WERI-Rb-1 (cell line): ENCODE measurements around the gene GTPBP2.
A peak's percentile ranks its signal among the peaks of the same experiment; 100 is the strongest.

Experiments used
- DNase-seq: peaks from one replicate; pipeline ENCODE4 v3.0.0-alpha.2; 2020
- H3K27ac ChIP-seq: fragments of 250-450 bp; sonication (Bioruptor Pico); 2 replicates; pipeline ENCODE4 v1.5.1; 2020; ENCODE audit warnings: mild to moderate bottlenecking, moderate library complexity
- H3K27me3 ChIP-seq: fragments of 250-450 bp; sonication (Bioruptor Pico); 2 replicates; pipeline ENCODE4 v1.5.1; 2021; ENCODE audit warnings: mild to moderate bottlenecking, low read depth, moderate library complexity; ENCODE audit not compliant: insufficient read depth, severe bottlenecking
- H3K36me3 ChIP-seq: fragments of 250-450 bp; sonication (Bioruptor Pico); 2 replicates; pipeline ENCODE4 v1.5.1; 2020; ENCODE audit warnings: mild to moderate bottlenecking, moderate library complexity
- H3K4me3 ChIP-seq: 2 replicates; pipeline ENCODE4 v1.5.1; 2011; ENCODE audit warnings: low read depth, mild to moderate bottlenecking, control low read depth, low read length
- H3K9me3 ChIP-seq: fragments of 250-450 bp; sonication (Bioruptor Pico); 2 replicates; pipeline ENCODE4 v1.5.1; 2021; ENCODE audit warnings: mild to moderate bottlenecking, moderate library complexity; ENCODE audit not compliant: severe bottlenecking
- TF ChIP-seq, protein P1 (sequence below): IDR thresholded peaks from 2 replicates; pipeline ENCODE4 v1.5.1; 2011; ENCODE audit warnings: low read depth, mild to moderate bottlenecking, control low read depth, inconsistent platforms, low read length

Gene GTPBP2

GRCh38 chr6:43628393-43629103 lies 516 bp downstream of the GTPBP2 start:
- Histone ChIP-seq H3K36me3 (peaks cover 45% of the 10 kb centered on the region), H3K27ac (peak overlapping the region; percentile 99), H3K9me3 (no peaks in the 10 kb centered on the region), H3K4me3 (peak overlapping the region; percentile 87), H3K27me3 (no peaks in the 10 kb centered on the region)
- TF ChIP-seq, protein P1, sequence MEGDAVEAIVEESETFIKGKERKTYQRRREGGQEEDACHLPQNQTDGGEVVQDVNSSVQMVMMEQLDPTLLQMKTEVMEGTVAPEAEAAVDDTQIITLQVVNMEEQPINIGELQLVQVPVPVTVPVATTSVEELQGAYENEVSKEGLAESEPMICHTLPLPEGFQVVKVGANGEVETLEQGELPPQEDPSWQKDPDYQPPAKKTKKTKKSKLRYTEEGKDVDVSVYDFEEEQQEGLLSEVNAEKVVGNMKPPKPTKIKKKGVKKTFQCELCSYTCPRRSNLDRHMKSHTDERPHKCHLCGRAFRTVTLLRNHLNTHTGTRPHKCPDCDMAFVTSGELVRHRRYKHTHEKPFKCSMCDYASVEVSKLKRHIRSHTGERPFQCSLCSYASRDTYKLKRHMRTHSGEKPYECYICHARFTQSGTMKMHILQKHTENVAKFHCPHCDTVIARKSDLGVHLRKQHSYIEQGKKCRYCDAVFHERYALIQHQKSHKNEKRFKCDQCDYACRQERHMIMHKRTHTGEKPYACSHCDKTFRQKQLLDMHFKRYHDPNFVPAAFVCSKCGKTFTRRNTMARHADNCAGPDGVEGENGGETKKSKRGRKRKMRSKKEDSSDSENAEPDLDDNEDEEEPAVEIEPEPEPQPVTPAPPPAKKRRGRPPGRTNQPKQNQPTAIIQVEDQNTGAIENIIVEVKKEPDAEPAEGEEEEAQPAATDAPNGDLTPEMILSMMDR: no peak
- peak; percentile 89 for DNase-seq

GRCh38 chr6:43627008-43627825 lies 1.8 kb downstream of the GTPBP2 start:
- TF ChIP-seq, protein P1: no peak
- Histone ChIP-seq H3K9me3 (no peaks in the 10 kb centered on the region), H3K27me3 (no peaks in the 10 kb centered on the region), H3K36me3 (peaks cover 58% of the 10 kb centered on the region), H3K4me3 (no peak overlapping the region), H3K27ac (no peak overlapping the region)
- no peak for DNase-seq

DNA sequence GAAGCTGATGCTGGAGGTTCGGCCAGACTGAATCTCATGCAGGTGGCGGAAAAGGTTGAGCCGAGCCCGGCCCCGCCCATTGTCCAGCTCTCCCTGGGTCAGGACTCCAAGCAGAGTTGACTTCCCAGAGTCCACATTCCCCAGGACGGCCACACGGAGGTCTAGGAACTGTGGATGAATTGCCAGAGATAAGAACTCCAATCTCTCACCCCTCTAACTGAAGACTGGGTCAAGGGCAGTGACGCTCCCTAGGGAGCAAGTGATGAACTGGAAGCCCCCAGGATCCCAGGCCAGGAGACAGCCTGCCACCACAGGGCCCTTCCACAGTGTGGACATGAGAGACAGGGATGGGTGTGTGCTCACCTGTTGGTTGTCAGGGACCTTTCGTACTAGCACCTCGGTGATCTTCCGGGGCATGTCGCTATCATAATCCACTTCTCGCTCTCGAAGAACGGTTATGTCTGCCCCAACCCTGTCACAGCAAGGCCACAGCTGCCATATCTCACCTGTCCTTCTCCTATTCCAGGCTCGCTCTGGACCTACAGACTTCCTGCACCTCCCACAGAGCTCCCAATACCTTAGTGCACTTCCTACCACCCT lies 3.6 kb downstream of the GTPBP2 start:
- no peak for DNase-seq
- H3K4me3 ChIP-seq: no peak overlapping the region
- H3K9me3 ChIP-seq: no peaks in the 10 kb centered on the region
- H3K27ac ChIP-seq: no peak overlapping the region
- TF ChIP-seq, protein P1: no peak
- H3K27me3 ChIP-seq: no peaks in the 10 kb centered on the region
- peaks cover 75% of the 10 kb centered on the region for H3K36me3 ChIP-seq

DNA sequence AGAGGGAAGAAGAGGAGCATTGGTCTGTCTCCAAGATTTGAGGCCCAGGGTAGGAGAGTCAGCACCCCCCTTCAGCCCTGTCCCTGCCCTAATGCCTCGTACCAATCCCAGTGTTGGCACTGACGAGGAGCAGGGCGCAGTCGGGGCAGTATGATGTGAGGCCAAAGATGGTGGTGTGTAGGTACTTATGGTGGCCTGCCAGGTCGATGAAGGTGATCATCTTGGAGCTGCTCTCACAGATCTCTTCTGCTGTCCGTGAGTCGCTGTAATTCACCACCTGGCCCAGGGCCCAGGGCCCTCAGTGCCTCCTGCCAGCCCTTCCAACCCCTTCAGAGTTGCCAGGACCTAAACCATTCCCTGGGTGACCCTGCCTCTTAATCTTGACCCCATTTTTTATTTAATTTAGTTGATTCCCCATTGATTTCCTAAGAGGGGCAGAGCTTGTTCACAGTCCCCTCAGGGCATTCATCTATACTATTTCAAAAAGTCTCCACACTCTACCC lies 4.2 kb downstream of the GTPBP2 start:
- H3K36me3 ChIP-seq: peaks cover 81% of the 10 kb centered on the region
- H3K27ac ChIP-seq: no peak overlapping the region
- TF ChIP-seq, protein P1: no peak
- no peaks in the 10 kb centered on the region for H3K9me3 ChIP-seq
- no peak for DNase-seq
- no peak overlapping the region for H3K4me3 ChIP-seq
- no peaks in the 10 kb centered on the region for H3K27me3 ChIP-seq

- no peaks in the 10 kb centered on the region for H3K9me3 ChIP-seq
- TF ChIP-seq, protein P1: no peak
- no peak overlapping the region for H3K27ac ChIP-seq
- no peaks in the 10 kb centered on the region for H3K27me3 ChIP-seq
- H3K36me3 ChIP-seq: peaks cover 86% of the 10 kb centered on the region
- DNase-seq: no peak
- no peak overlapping the region for H3K4me3 ChIP-seq
These were observed 4.9 kb downstream of the GTPBP2 start for GRCh38 chr6:43623880-43624785.
